NCI-H1105 treated with DMSO at 0.1 percent for 48 hours (cell line): Measurements from ENCODE around the gene RADIL.

Experiments used
- DNase-seq: peaks from one replicate; lab custom pipeline; 2025; lab: John Stamatoyannopoulos, UW

The RADIL gene

GRCh38 chr7:4792537-4793126 is 90.9 kb downstream of the RADIL start:
- no peak for DNase-seq

- no peak for DNase-seq
Measured at GRCh38 chr7:4791738-4792536, 91.6 kb downstream of the RADIL start.

- no peak for DNase-seq
Measured at GRCh38 chr7:4791101-4791737, 92.3 kb downstream of the RADIL start.

GRCh38 chr7:4790516-4790991 is 93.0 kb downstream of the RADIL start:
- no peak for DNase-seq

- DNase-seq, result no peak
Measured at GRCh38 chr7:4790078-4790465, 93.4 kb downstream of the RADIL start.

- no peak for DNase-seq
Measured at GRCh38 chr7:4789194-4790077, 94.1 kb downstream of the RADIL start.

GRCh38 chr7:4788627-4789189 is 94.8 kb downstream of the RADIL start:
- DNase-seq, result no peak

- no peak for DNase-seq
Measured at GRCh38 chr7:4787947-4788626, 95.4 kb downstream of the RADIL start.

GRCh38 chr7:4787541-4787940 is 96.0 kb downstream of the RADIL start:
- no peak for DNase-seq

- DNase-seq, result no peak
Measured at GRCh38 chr7:4786015-4786414, 97.5 kb downstream of the RADIL start.

GRCh38 chr7:4785371-4785770 is 98.1 kb downstream of the RADIL start:
- DNase-seq, result no peak

GRCh38 chr7:4784799-4785198 is 98.7 kb downstream of the RADIL start:
- no peak for DNase-seq

- no peak for DNase-seq
Measured at GRCh38 chr7:4783762-4784351, 99.7 kb downstream of the RADIL start.

GRCh38 chr7:4783292-4783652 is 100.2 kb downstream of the RADIL start:
- DNase-seq, result no peak

GRCh38 chr7:4782333-4783291 is 100.9 kb downstream of the RADIL start:
- no peak for DNase-seq

- DNase-seq, result no peak
Measured at GRCh38 chr7:4781366-4782069, 102.0 kb downstream of the RADIL start.

GRCh38 chr7:4779118-4779517 is 104.4 kb downstream of the RADIL start:
- DNase-seq, result no peak

GRCh38 chr7:4775848-4776623 is 107.5 kb downstream of the RADIL start:
- DNase-seq, result no peak
